ENCODE measurements around the gene CARMIL3. TPM values are rescaled to one million over a fixed set of nuclear protein-coding genes. Genes with fewer than 3 reads are reported as not detected.

CARMIL3 gene
- total RNA-seq, 2 donors from 2014 or later = 0.29 to 2.1 TPM

DNA sequence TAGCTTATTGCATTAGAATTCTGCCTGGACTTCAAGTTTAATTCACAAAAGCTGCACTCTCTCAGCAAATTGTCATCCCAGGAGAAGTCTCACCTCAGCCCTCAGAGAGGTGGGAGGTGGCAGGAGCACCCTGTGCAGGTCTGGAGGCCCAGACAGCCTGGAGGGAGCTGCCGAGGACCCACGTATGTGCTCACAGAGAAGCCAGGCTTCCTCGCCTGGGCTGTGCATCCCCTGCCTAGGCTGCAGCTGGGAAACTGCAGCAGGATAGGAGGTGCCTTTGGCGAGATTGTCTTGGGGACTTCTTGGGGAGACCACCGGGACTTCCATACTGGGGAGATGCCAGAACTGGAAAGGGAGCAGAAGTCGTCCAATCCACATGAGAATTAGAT, 28.3 kb downstream of the CARMIL3 start:
- no peak overlapping the region for H3K27ac ChIP-seq
- intact Hi-C loops (cut with DNase I) = no loop called here

DNA sequence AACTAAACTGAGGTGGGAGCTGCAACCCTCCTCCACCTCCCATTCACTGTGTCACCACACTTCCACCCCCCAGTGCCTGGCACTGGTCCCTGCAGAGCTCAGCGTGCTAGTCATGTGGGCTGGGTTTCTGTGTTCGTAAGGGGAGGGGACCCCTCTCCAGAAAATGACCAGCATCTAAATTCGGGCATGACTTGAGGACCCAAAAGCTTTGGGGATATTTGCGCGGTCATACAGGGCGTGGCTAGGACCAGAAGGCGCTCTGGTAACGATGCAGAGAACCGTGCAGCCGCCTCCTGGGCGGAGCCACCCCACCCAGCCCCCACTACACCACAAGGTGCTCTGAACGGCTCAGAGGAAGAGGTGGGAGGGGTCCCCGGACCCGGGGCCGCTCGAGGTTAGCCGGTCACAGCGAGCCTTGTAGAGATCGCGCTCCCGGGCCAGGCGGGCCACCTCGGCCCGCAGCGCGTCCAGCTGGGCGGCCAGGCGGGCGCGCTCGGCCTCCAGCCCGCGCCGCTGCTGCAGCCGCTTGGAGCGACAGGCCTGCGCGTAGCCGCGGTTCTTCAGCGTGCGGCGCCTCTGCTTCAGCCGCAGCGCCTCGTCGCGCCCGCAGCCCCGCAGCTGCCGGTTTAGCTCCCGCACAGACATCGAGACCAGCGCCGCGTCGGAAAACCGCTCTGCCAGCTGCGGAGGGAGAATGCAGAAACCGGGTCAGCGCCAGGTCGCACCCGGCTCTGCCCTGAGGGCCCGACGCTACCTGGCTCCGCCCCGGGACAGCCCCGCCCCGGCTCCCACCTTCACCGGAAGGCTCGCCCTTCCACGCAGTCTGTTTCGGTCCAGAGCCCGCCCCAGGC, 29.3 kb downstream of the CARMIL3 start:
- no peaks in the 10 kb centered on the region for H3K27me3 ChIP-seq
- no peaks in the 10 kb centered on the region for H3K36me3 ChIP-seq
- TF ChIP-seq, protein P1, sequence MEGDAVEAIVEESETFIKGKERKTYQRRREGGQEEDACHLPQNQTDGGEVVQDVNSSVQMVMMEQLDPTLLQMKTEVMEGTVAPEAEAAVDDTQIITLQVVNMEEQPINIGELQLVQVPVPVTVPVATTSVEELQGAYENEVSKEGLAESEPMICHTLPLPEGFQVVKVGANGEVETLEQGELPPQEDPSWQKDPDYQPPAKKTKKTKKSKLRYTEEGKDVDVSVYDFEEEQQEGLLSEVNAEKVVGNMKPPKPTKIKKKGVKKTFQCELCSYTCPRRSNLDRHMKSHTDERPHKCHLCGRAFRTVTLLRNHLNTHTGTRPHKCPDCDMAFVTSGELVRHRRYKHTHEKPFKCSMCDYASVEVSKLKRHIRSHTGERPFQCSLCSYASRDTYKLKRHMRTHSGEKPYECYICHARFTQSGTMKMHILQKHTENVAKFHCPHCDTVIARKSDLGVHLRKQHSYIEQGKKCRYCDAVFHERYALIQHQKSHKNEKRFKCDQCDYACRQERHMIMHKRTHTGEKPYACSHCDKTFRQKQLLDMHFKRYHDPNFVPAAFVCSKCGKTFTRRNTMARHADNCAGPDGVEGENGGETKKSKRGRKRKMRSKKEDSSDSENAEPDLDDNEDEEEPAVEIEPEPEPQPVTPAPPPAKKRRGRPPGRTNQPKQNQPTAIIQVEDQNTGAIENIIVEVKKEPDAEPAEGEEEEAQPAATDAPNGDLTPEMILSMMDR (IDR thresholded peaks at IDR 0.05) = no peak
- H3K27ac ChIP-seq = peak overlapping the region; percentile 67
- H3K4me1 ChIP-seq = no peaks in the 10 kb centered on the region
- H3K9ac ChIP-seq (ENCODE audit: low read depth in 2 of 2, low read length in 2 of 2) = peak overlapping the region; percentile 62 to 73
- intact Hi-C loops (cut with DNase I) = no loop called here
- DNase-seq = peak; percentile 86
- H3K9me3 ChIP-seq = no peaks in the 10 kb centered on the region
- H3K4me3 ChIP-seq = peak overlapping the region; percentile 72

More for the DNA sequence above, 28.3 kb downstream of the CARMIL3 start:
- no peaks in the 10 kb centered on the region for H3K36me3 ChIP-seq
- no peaks in the 10 kb centered on the region for H3K27me3 ChIP-seq
- no peak for DNase-seq
- H3K4me3 ChIP-seq = no peak overlapping the region
- no peak overlapping the region for H3K9ac ChIP-seq (ENCODE audit: low read depth in 2 of 2, low read length in 2 of 2)
- no peaks in the 10 kb centered on the region for H3K9me3 ChIP-seq
- no peaks in the 10 kb centered on the region for H3K4me1 ChIP-seq
- TF ChIP-seq, protein P1 (IDR thresholded peaks at IDR 0.05) = no peak

DNA sequence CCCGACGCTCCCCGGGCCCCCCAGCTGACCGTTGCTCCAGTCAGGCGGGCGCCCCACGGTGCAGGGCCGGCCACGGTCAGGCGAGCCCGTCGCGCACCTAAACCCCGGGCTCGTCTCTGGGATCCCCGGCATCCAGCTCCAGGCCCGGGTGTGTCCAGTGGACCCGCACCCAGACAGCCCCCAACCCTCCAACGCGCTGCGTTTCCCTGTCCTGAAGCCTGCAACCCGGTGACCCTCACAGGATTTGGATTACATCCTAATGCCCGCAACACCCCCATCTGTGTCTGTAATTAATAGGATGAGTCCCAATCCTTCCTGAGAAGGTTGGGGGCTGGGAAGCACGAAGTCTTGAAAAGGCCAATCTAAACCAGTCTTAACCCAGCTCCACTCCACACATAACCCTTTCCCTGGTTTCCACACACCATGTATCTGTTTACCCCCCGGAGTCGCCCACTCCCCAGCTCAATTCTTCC, 30.0 kb downstream of the CARMIL3 start:
- H3K36me3 ChIP-seq = no peaks in the 10 kb centered on the region
- no peak for DNase-seq
- peak overlapping the region; percentile 62 to 73 for H3K9ac ChIP-seq (ENCODE audit: low read depth in 2 of 2, low read length in 2 of 2)
- TF ChIP-seq, protein P1 (IDR thresholded peaks at IDR 0.05) = no peak
- no peaks in the 10 kb centered on the region for H3K27me3 ChIP-seq
- peak overlapping the region; percentile 67 for H3K27ac ChIP-seq
- H3K9me3 ChIP-seq = no peaks in the 10 kb centered on the region
- peak overlapping the region; percentile 72 for H3K4me3 ChIP-seq
- H3K4me1 ChIP-seq = no peaks in the 10 kb centered on the region
- intact Hi-C loops (cut with DNase I) = no loop called here

DNA sequence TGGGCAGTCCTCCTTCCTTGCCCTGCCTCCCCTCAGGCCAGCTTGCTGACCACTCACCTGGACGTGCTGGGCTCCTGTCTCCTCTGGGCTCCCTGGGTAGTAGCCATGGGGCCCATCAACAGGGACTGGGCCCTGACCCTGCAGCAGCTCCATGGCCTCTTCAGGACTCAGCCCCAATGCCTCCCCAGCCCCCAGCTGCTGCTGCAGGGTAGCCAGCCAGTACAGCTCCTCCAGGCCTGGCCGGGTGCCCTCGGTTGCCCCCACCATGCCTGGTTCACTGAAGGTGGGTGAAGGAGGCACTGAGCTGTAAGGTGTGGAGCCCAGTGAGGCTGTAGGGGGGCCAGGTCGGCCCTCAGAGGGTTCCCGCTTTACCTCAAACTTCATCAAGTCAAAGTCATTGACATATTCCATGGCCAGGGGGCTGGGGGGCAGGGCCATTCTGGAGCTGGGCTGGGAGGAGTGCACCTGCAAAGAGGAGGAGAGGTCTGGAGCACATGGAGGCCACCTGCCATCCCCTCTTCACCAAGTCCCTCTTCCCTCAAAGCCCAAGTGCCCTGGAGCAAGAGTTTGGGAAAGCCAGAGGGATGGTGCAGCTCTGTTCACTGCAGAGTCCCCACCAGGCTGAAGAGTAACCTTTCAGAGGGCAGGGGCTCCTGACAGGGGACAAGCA, 30.7 kb downstream of the CARMIL3 start:
- intact Hi-C loops (cut with DNase I) = no loop called here

GRCh38 chr14:24083462-24083861, 31.7 kb downstream of the CARMIL3 start:
- intact Hi-C loops (cut with DNase I) = no loop called here
- Histone ChIP-seq H3K36me3 (no peaks in the 10 kb centered on the region), H3K9ac (ENCODE audit: low read depth in 2 of 2, low read length in 2 of 2) (no peak overlapping the region), H3K4me1 (no peaks in the 10 kb centered on the region), H3K27me3 (no peaks in the 10 kb centered on the region), H3K9me3 (no peaks in the 10 kb centered on the region), H3K4me3 (no peak overlapping the region), H3K27ac (no peak overlapping the region)
- DNase-seq = no peak
- TF ChIP-seq, protein P1 (IDR thresholded peaks at IDR 0.05) = no peak

More for the DNA sequence above, 30.7 kb downstream of the CARMIL3 start:
- TF ChIP-seq, protein P1 (IDR thresholded peaks at IDR 0.05) = no peak
- H3K9me3 ChIP-seq = no peaks in the 10 kb centered on the region
- no peaks in the 10 kb centered on the region for H3K4me1 ChIP-seq
- H3K4me3 ChIP-seq = no peak overlapping the region
- no peaks in the 10 kb centered on the region for H3K36me3 ChIP-seq
- H3K27me3 ChIP-seq = no peaks in the 10 kb centered on the region
- H3K27ac ChIP-seq = no peak overlapping the region
- no peak overlapping the region for H3K9ac ChIP-seq (ENCODE audit: low read depth in 2 of 2, low read length in 2 of 2)
- no peak for DNase-seq
